GM18517 (cell line): ENCODE data around the gene AGXT.

Experiments
- ATAC-seq: cut with Tn5 transposase; IDR thresholded peaks from one replicate; pipeline ENCODE4 v1.9.1; 2021; ENCODE audit warnings: mild to moderate bottlenecking, moderate library complexity; ENCODE audit not compliant: unreplicated experiment

AGXT gene

DNA sequence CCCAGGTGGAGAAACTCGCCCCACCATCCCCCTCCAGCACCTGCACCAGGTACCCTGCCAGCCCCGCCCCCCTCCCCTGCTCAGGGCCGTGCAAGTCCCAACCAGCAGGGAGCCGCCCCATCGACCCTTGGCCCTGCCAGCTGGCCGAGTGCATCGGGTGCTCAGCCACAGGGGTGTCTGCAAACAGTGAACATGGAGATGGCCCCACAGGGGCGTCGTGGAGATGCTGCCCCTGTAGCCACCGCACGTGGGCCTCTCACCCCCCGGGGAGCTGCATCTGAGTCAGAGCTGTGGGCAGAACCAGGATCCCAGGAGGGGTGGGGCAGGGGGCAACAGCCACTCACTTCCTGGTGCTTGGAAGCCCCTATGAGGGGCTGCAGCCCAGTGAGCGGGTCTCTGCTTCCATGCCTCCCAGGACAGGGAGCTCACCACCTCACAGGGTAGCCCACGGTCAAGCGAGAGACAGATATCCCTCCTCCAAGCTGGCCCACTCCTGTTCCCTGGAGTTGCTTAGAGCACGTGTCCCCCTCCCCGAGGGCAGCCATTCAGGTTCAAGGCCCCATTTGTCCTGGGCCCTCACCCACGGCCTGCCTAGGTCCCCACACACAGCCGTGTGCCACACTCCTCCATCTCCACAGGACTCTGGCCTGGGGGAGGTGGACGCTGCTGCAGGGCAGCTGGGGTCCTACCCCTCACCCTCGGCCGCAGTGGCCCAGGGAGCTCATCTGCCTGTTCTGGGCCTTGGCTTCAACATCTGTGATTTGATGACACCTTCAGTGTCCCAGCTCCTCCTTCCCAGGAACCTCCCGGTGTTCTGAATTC lies 28.5 kb downstream of the AGXT start:
- ATAC-seq, result no peak

DNA sequence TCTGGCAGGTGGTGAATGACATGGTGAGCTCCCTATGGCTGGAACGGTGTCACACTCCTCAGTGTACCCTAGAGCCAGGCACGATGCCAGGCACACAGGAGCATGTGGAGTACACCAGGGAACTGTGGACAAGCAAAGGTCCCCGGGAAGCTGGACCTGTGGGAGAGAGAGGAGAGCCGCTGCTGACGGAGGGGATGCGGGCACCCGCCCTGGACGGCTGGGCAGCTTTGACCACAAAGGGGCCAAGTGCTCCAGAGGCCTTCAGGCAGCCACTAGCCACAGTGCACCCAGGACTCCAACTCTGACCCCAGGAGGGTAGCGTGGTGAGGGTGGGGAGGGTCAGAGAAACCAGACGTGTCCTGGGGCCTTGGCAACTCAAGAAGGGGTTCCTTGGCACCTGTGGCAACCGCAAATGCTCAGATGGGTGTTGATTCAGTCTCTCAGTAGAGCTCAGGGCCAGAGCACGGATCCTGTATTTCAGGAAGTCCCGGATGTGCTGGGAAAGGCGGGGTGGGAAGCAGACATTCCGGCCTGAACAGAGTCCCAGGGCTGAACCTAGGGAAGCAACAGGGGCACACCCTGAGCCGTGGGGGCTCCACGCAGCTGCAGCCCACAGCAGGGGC lies 29.6 kb downstream of the AGXT start:
- ATAC-seq, result no peak

DNA sequence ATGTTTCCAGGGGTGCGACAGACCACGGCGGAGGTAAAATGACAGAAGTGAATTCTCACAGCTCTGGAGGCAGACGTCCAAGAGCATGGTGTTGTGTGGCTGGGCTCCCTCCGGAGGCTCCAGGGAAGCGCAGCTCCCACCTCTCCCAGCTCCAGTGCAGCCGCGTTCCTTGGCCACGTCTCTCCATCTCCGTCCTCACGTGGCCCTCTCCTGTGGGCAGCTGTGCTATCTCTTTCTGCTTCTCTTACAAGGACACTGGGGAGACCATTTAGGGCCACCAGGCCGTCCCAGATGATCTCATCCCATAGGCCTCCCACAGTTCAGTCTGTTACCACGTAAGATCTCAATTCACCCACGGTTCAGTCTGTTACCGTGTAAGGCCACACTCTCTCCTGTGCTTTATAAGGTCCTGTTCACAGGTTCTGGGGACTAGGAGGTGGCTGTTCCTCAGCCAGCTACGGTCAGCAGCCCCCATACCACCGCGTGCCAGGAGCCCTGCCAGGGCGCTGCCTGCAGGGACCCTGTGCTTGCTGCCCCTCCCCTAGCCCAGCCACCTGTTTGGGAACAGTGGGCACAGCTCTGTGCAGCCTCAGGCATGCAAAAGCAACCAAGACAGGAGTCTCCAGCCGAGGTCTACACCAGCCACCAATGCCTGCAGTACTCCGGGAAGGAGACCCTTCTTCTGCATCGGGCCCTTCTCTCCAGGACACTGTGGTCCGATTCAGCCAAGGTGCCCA lies 30.3 kb downstream of the AGXT start:
- ATAC-seq, result no peak

DNA sequence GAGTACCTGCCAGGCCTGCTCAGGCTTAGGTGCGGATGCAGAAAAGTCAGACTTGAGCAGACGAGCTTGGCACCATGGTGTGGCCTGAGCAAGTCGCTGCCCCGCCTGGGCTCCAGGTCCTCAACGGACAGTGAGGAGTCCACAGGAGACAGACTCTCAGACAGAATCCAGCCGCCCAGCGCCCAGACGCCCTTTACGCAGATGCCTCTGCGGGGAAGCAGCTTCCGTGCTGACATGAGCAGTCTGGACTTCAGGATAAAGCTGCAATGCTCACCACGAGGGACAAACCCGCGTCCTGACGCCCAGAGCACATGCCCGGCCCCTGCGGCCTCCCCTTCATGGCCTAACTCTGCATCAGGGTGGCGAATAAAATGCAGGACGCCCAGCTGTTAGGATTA lies 30.8 kb downstream of the AGXT start:
- ATAC-seq, result no peak

DNA sequence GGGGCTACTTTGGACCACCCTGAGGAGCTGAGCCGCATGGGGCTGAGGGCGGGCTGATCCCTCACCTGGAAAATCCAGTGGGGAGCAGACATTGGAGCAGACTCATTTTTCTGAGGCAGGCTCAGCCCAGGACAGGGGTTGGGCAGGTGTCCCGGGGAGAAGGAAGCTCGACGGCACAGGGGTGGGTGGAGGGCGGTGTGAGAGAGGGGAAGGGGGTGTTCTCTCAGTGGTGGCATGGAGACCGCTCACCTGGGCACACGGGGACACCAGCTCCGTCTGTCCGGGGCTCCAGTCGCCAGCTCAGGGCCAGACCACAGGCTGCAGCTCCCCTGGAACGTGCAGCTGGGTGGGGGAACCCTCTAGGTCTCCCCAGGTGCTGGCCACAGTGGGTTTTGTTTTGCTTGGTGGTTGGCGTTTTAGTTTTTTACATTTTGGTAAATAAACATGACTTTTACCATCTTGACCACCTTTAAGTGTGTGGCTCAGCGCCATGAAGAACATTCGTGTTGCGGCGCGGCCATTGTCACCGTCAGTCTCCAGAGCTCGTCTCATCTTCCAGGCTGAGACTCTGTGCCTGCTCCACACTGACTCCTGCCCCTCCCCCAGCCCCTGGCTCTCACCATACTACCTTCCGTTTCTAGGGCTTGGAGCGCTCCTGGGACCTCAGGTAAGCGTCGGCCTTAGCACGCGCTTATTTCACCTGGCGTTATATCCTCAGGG lies 31.7 kb downstream of the AGXT start:
- no peak for ATAC-seq

DNA sequence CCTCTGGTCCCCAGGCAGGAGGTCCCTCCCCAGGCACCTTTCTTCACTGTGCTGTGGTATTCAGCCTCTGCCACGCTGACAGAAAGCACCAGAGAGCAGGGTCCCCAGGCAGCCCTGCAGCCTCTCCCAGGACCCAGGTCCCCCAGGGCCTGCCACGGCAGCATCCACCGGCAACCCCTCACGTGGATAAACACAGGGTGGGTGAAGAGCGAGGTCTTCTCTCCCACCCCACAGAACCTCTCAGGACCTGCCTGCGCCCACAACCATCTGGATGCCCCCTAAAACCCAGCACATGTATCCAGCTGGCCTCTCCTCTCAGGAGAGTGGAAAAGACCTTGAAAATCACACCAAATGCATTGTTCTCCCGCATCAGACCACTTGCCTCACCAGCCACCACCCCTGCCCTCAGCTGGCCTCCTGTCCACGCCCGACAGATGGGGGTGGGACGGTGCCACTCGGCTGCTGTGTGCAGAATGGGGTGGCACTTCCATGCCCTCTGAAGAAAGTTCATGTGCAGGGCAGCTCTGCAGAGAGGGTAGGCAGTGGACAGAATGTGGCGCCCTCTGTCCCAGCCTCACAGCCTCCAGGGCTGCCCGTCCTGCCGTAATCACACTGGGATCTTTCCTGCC lies 33.5 kb downstream of the AGXT start:
- no peak for ATAC-seq

DNA sequence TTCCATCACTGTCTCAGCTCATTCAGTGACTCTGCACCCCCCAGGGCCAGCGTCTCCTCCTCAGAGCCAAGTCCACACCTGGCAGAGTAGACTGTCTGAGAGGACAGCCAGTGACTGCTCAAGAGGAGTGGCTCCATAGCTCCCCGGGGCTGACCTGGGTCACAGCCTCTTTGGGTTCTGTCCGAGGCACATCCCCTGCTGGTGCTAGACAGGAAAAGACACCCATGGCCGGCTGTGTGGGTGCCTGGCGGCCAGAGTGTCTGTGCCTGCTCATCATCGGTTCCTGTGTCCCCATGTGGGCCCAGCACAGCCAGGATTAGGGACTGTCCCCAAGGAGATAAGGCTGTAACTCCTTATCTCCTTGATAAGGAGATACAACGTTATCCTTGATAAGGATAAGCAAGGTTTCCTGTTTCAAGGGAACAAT lies 34.0 kb downstream of the AGXT start:
- ATAC-seq, result no peak

DNA sequence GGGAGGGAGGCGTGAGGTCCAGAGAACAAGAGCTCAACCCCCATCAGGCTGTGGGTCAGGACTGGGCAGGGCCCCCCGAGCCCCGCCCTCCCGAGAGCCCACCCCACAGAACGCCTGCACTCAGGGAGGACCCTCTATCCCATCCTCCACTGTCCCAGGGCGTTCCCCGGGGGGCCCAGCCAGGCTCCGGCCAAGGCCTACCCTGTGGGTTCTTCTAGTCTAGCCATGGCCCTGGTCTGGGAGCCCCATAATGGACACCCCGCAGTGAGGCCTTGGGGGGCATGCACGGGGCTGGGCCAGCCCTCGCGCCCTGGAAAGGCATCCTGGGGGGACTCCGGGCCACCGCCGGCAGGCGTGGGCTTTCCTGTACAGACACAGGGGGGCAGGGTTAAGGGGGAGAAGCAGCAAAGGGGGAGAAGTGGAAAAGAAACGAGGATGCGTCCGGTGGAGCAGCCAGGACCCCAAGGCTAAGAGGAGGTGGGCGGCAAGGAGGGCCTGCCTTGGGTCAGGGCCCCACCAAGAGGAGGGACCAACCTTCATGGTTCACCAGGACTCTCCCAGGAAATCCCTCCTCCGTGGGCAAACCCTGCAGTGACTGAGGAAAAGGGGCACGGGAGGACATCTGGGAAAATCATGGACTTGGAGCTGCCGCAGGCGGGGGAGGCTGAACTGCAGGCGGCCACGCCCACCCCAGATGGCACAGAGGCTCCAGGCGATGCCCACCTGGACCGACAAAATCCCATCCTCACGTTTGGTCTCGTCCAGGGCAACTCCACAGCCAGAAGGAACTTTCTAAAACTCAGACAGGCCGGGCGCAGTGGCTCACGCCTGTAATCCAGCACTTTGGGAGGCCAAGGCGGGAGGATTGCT lies 34.8 kb downstream of the AGXT start:
- ATAC-seq, result no peak

DNA sequence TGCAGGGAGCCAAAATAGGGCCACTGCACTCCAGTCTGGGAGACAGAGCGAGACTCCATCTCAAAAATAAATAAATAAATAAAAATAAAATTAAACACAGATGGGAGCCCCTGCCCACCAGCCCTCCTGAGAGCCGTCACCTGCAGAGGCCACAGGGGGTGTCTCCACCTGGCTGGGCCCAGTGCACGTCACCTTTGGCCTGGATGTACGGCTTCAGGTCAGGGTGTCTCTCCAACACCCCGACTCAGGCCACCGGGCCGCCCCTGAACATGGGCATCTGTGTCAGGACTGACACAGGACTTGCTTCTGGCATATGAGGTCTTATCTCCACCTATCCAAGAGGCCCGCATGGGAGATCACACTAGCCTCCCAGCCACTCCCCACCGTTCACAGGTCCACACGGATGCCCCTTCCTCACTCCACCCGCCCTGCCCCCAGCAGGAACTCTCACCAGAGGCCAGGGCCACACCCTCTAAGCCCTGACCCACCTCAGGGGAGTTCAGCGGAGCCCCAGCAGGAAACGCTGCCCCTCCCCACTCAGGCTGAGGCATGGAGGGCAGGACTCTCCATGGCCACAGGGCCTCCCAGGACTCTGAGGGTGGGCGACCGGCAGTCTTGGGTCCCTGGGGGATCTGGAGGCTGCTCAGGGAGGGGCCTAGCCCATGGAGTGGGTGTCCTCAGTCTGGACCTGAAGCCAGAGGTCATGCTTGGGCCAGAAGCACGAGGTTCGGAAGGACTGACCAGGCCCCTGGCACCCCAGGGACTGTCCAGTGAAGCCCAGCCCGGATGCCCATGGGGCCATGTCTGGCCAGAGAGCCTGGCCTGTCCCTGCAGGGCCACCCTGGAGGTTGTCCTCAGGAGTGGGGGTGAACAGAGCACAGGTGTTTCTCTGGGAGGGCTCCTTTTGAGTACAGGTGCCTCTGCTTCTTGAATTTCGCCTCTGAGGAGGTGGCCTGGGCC lies 35.9 kb downstream of the AGXT start:
- ATAC-seq, result no peak

DNA sequence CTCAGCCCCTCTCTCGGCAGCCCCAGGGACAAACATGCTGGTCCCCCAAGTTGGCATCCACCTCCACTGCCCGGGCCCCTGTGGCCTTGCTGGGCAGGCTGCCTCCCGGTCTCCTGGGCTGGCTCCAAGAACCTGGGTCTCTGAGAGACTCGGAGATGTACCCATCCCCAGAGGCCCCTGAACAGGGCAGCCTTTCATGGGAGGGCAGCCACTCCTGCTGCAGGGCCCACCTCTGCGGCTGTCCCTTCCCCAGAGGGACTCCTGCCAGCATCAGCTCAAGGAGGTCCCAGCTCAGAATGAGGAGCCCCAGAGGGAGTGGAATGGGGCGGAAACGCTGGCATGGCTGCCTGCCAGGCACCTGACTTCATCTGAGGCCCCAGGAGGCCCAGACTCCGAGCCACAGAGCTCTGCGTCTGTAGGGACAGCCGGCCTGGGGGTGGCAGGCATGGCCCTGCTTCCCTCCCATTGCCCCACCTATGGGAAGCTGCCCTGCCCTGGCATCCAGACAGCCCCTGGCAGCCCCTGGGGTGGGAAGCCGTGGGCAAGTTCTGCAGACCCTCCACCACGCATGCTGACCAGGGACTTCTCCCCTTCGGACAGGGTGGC lies 36.7 kb downstream of the AGXT start:
- no peak for ATAC-seq

DNA sequence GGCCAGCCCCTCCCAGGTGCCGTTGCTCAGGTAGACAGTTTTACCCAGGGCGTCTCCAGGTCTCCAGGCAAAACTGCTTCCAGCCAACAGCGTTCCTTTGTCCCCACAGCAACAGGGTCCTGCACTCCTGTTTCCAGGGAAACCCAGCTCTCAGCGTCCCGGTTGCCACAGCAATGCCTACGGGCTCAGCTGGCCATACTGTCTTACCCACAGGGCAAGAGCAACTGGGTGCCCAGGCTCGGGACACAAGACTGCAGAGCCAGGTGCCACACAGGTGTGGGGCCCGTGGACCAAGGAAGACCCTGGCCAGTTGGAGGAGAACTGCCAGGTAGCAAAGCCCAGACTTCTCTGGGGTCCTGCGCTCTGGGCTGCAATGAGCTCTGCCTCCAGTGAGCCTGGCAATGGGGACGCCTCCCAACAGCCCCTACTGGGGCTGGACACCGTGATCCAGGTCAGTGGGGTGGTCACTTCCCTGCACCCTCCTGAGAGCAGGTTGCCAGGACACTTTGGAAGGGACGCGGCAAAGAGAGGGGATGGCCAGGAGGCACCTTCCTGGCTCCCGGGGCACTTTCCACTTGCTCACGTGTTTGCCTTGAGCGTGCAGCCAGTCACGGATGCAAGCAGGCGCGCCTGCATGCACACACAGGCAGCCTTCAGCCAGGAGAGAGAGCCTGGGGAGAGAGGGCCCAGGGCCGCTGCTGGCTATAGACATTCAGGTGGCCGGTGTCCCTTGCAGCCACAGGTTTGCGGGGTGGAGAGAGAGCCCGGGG lies 37.7 kb downstream of the AGXT start, which contains the start of gene CROCC2:
Gene CROCC2 (plus strand): TSS at position 196 of the 770 bp plus-strand sequence. CDS start 178 bp downstream, at position 374.
- no peak for ATAC-seq

DNA sequence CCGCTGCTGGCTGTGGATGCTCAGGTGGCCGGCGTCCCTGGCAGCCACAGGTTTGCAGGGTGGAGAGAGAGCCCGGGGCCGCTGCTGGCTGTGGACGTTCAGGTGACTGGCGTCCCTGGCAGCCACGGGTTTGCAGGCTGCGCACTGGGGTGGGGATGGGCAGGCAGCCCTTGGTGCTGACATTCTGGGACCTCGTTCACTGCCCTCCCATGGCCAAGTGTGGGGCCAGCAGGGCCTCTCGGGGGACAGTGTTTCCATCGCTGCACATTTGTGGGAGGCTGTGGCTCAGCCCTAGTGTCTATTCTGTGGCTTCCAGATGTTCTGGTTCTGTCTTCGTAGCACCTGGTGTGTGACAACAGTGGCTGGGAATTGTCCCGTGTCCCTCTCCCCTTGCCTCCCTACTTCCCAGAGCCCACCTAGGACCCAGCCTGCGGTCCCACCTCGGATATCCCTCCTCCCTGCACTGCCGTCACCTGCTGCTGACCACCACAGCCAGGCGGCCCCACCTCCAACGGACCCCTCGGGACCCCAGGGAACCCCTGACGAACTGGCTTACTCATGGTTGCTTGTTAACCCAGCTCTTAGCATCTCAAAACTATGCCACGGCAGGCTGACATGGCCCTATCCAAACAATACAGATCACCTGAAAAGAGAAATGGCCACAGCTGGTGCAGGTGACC lies 38.4 kb downstream of the AGXT start:
- ATAC-seq, result no peak

DNA sequence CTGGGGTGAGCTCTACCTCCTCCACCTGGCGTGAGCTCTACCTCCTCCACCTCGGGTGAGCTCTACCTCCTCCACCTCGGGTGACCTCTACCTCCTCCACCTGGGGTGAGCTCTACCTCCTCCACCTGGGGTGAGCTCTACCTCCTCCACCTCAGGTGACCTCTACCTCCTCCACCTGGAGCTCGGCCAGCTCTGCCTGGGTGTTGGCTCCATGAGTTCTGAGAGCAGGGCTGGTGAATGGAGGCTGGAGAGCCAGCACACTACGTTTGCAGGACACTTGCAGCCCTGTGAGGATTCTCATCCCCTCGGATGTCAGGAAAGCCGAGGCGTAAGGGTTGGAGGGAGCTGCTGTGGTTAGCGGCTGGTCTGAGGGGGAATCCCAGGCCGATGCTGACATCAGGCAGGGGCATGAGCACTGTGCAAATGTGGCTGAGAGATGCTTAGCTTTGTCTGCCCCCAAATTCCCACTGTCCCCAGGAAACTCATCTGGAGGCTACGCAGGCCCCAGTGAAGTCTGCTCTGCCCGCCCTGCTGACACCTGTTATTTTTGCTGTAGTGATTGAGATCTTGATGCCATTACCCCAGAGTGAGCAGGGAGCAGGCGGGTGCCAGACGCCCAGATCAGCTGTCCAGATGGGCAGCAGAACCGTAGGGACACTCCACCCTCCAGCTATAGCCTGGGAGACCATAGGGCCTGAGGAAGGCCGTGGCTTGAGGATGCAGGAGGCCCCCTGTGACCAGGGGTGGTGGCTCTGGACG lies 40.8 kb downstream of the AGXT start:
- ATAC-seq, result no peak

DNA sequence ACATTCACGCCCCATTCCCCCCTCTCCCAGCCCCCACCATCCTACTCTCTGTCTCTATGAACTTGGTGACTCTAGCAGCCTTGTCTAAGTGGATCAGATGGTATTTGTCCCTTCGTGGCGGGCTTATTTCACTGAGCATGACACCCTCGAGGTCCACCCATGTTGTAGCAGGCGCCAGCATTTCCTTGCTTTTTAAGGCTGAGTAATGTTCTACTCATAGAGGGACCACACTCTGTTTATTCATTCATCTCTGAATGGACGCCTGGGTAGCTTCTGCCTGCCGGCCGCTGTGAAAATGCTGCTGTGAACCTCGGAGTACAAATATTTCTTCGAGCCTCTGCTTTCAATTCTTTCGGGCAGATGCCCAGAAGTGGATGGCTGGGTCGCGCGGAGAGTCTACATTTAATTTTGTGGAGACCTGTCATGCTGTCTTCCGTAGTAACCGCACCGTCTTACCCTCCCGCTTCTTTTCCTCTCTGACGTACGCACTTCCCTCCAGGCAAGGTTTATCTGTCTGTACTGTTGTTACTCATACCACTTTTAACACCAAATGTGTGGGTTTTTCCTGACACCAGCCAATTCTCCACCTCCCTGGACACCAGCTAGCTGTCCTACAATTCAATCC lies 43.1 kb downstream of the AGXT start:
- no peak for ATAC-seq
